Fibroblast of gingiva (primary cell): ENCODE data around the gene FSD1L.
"Not testable (repeated sequence)": the region's sequence is repeated elsewhere in the genome, so short reads cannot be mapped to it uniquely, and the experiment has no call there.

ENCODE experiments used
- DNase-seq: peaks from one replicate; pipeline ENCODE4 v3.0.0-alpha.2; 2011; ENCODE audit warnings: low read depth

The FSD1L gene

GRCh38 chr9:105572455-105572854 lies 124.6 kb downstream of the FSD1L start:
- DNase-seq = no peak

- DNase-seq = not testable (repeated sequence)
These were observed 132.1 kb downstream of the FSD1L start for GRCh38 chr9:105579952-105580351.

DNA sequence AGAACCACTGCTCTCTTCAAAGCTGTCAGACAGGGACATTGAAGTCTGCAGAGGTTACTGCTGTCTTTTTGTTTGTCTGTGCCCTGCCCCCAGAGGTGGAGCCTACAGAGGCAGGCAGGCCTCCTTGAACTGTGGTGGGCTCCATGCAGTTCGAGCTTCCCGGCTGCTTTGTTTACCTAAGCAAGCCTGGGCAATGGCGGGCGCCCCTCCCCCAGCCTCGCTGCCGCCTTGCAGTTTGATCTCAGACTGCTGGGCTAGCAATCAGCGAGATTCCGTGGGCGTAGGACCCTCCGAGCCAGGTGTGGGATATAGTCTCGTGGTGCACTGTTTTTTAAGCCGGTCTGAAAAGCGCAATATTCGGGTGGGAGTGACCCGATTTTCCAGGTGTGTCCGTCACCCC lies 133.7 kb downstream of the FSD1L start:
- DNase-seq = not testable (repeated sequence)

DNA sequence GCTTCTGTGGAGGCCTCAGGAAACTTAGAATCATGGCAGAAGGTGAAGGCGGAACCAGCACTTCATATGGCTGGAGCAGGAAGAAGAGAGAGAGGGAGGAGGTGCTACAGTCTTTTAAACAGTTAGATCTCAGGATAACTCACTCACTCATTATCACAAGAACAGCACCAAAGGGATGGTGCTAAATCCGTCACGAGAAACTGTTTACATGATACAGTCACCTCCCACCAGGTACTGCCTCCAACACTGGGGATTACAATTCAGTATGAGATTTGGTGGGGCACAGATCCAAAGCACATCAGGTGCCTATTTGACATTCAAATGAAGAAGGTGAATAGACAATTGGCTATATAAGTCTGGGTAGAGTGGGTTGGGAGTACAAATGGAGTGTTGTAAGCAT lies 145.3 kb downstream of the FSD1L start:
- DNase-seq = no peak
